NT2/D1 (cell line): ENCODE results near the gene SLC6A7.
A peak's percentile ranks its signal among the peaks of the same experiment; 100 is the strongest.

Experiments
- DNase-seq: peaks from one replicate; pipeline ENCODE4 v3.0.0-alpha.2; 2011; ENCODE audit warnings: low read depth, low spot score
- H3K27me3 ChIP-seq: 2 replicates; pipeline ENCODE4 v1.6.0; 2011; ENCODE audit warnings: mild to moderate bottlenecking; ENCODE audit not compliant: insufficient read length, insufficient read depth
- H3K36me3 ChIP-seq: 2 replicates; pipeline ENCODE4 v1.6.1; 2011; ENCODE audit warnings: mild to moderate bottlenecking, low read length, mixed read lengths; ENCODE audit not compliant: insufficient read depth, insufficient read length
- H3K4me1 ChIP-seq: 2 replicates; pipeline ENCODE4 v1.5.1; 2011; ENCODE audit not compliant: insufficient read depth, insufficient read length
- H3K4me3 ChIP-seq: 2 replicates; pipeline ENCODE4 v1.5.1; 2011; ENCODE audit warnings: low read depth; ENCODE audit not compliant: insufficient read length
- H3K9ac ChIP-seq: 2 replicates; pipeline ENCODE4 v1.6.0; 2011; ENCODE audit warnings: low read depth; ENCODE audit not compliant: insufficient read length
- H3K9me3 ChIP-seq: 2 replicates; pipeline ENCODE4 v1.5.1; 2011; ENCODE audit warnings: mild to moderate bottlenecking, low read length; ENCODE audit not compliant: insufficient read depth
- SUZ12 ChIP-seq: IDR thresholded peaks from 2 replicates; pipeline ENCODE4 v1.6.1; 2011; ENCODE audit not compliant: insufficient read length, insufficient read depth; ENCODE audit errors: extremely low read depth
- YY1 ChIP-seq: IDR thresholded peaks from 2 replicates; pipeline ENCODE4 v1.6.1; 2011; ENCODE audit not compliant: insufficient read length, insufficient read depth
- ZNF274 ChIP-seq: IDR thresholded peaks from 2 replicates; pipeline ENCODE4 v1.6.1; 2011; ENCODE audit warnings: mild to moderate bottlenecking, low read depth, low read length

The SLC6A7 gene

GRCh38 chr5:150215979-150216944 lies 26.4 kb downstream of the SLC6A7 start:
- H3K36me3 ChIP-seq = no peaks in the 10 kb centered on the region
- no peak for TF ChIP-seq SUZ12
- TF ChIP-seq YY1 = no peak
- no peak for TF ChIP-seq ZNF274
- no peak overlapping the region for H3K4me3 ChIP-seq
- H3K4me1 ChIP-seq = peaks cover 8% of the 10 kb centered on the region
- H3K9ac ChIP-seq = no peak overlapping the region
- peaks cover 19% of the 10 kb centered on the region for H3K27me3 ChIP-seq
- no peak for DNase-seq
- no peaks in the 10 kb centered on the region for H3K9me3 ChIP-seq

- no peak for DNase-seq
- H3K4me1 ChIP-seq = peaks cover 3% of the 10 kb centered on the region
- no peaks in the 10 kb centered on the region for H3K9me3 ChIP-seq
- H3K27me3 ChIP-seq = peaks cover 19% of the 10 kb centered on the region
- no peaks in the 10 kb centered on the region for H3K36me3 ChIP-seq
- TF ChIP-seq ZNF274 (no peak), SUZ12 (no peak), YY1 (no peak)
- H3K4me3 ChIP-seq = no peak overlapping the region
- H3K9ac ChIP-seq = no peak overlapping the region
These were observed 27.2 kb downstream of the SLC6A7 start for GRCh38 chr5:150217038-150217437.

GRCh38 chr5:150217873-150218692 lies 28.2 kb downstream of the SLC6A7 start:
- peak; percentile 66 for DNase-seq
- TF ChIP-seq YY1 = no peak
- Histone ChIP-seq H3K9me3 (no peaks in the 10 kb centered on the region), H3K9ac (no peak overlapping the region), H3K4me3 (no peak overlapping the region), H3K4me1 (peaks cover 3% of the 10 kb centered on the region), H3K27me3 (peaks cover 19% of the 10 kb centered on the region), H3K36me3 (no peaks in the 10 kb centered on the region)

- H3K9ac ChIP-seq = no peak overlapping the region
- no peaks in the 10 kb centered on the region for H3K4me1 ChIP-seq
- H3K27me3 ChIP-seq = peaks cover 19% of the 10 kb centered on the region
- TF ChIP-seq SUZ12 = no peak
- no peak for DNase-seq
- no peaks in the 10 kb centered on the region for H3K36me3 ChIP-seq
- no peaks in the 10 kb centered on the region for H3K9me3 ChIP-seq
- no peak overlapping the region for H3K4me3 ChIP-seq
These were observed 28.8 kb downstream of the SLC6A7 start for GRCh38 chr5:150218693-150219035.

- no peak for DNase-seq
- no peaks in the 10 kb centered on the region for H3K4me1 ChIP-seq
- H3K9me3 ChIP-seq = no peaks in the 10 kb centered on the region
- peaks cover 19% of the 10 kb centered on the region for H3K27me3 ChIP-seq
- no peaks in the 10 kb centered on the region for H3K36me3 ChIP-seq
- TF ChIP-seq ZNF274 (no peak), YY1 (no peak), SUZ12 (no peak)
- no peak overlapping the region for H3K4me3 ChIP-seq
- H3K9ac ChIP-seq = no peak overlapping the region
These were observed 29.3 kb downstream of the SLC6A7 start for GRCh38 chr5:150219142-150219541.

GRCh38 chr5:150219861-150220260 lies 30.0 kb downstream of the SLC6A7 start:
- TF ChIP-seq ZNF274 (no peak), YY1 (no peak), SUZ12 (no peak)
- H3K36me3 ChIP-seq = no peaks in the 10 kb centered on the region
- no peak overlapping the region for H3K9ac ChIP-seq
- H3K9me3 ChIP-seq = no peaks in the 10 kb centered on the region
- H3K4me3 ChIP-seq = no peak overlapping the region
- peaks cover 19% of the 10 kb centered on the region for H3K27me3 ChIP-seq
- no peak for DNase-seq
- no peaks in the 10 kb centered on the region for H3K4me1 ChIP-seq

GRCh38 chr5:150221471-150221870 lies 31.6 kb downstream of the SLC6A7 start:
- peaks cover 16% of the 10 kb centered on the region for H3K27me3 ChIP-seq
- TF ChIP-seq ZNF274 = no peak
- no peak for TF ChIP-seq SUZ12
- TF ChIP-seq YY1 = no peak
- no peak overlapping the region for H3K9ac ChIP-seq
- no peak overlapping the region for H3K4me3 ChIP-seq
- no peaks in the 10 kb centered on the region for H3K9me3 ChIP-seq
- DNase-seq = no peak
- H3K4me1 ChIP-seq = no peaks in the 10 kb centered on the region
- H3K36me3 ChIP-seq = no peaks in the 10 kb centered on the region
